Ishikawa (cell line): ENCODE results near the gene LRRTM4.

Experiments
- EP300 ChIP-seq: IDR thresholded peaks from 2 replicates; pipeline ENCODE4 v1.6.1; 2012; ENCODE audit warnings: borderline replicate concordance
- FOXM1 ChIP-seq: IDR thresholded peaks from 2 replicates; pipeline ENCODE4 v1.6.1; 2012; ENCODE audit warnings: low read depth, borderline replicate concordance
- RAD21 ChIP-seq: IDR thresholded peaks from 2 replicates; pipeline ENCODE4 v1.6.1; 2012; ENCODE audit warnings: low read depth
- TAF1 ChIP-seq: IDR thresholded peaks from 2 replicates; pipeline ENCODE4 v1.6.1; 2012; ENCODE audit warnings: low read depth, mild to moderate bottlenecking
- YY1 ChIP-seq: IDR thresholded peaks from 2 replicates; pipeline ENCODE4 v1.6.1; 2012; ENCODE audit warnings: low read depth
- TF ChIP-seq, protein P1 (sequence below): IDR thresholded peaks from 2 replicates; pipeline ENCODE4 v1.6.1; 2012
- TF ChIP-seq, protein P2 (sequence below): IDR thresholded peaks from 2 replicates; pipeline ENCODE4 v1.6.1; 2012

- TF ChIP-seq EP300: no peak
- TF ChIP-seq, protein P1, sequence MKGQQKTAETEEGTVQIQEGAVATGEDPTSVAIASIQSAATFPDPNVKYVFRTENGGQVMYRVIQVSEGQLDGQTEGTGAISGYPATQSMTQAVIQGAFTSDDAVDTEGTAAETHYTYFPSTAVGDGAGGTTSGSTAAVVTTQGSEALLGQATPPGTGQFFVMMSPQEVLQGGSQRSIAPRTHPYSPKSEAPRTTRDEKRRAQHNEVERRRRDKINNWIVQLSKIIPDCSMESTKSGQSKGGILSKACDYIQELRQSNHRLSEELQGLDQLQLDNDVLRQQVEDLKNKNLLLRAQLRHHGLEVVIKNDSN: no peak
- TF ChIP-seq, protein P2, sequence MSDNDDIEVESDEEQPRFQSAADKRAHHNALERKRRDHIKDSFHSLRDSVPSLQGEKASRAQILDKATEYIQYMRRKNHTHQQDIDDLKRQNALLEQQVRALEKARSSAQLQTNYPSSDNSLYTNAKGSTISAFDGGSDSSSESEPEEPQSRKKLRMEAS: no peak
- TF ChIP-seq RAD21: no peak
- no peak for TF ChIP-seq TAF1
- TF ChIP-seq YY1: no peak
- TF ChIP-seq FOXM1: no peak
These were observed 400.7 kb downstream of the LRRTM4 start for GRCh38 chr2:77121518-77121917.
